TTC549 (cell line): Measurements from ENCODE around the gene PLK1.

ENCODE experiments used
- FAIRE-seq: peaks from 2 replicates; lab custom pipeline; 2012; peaks lifted over from hg19 to GRCh38; lab: Jason Lieb, UNC

The PLK1 gene

DNA sequence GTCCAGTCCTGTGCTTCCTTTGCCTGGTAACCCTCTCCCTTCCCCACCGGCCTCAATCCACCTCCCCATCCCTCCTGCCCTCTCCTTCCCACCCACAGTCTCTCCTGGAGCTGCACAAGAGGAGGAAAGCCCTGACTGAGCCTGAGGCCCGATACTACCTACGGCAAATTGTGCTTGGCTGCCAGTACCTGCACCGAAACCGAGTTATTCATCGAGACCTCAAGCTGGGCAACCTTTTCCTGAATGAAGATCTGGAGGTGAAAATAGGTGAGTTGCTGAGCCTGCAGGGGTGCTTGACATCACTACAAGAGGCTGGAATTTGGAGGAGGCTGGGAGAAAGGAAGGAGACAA, 1.3 kb downstream of the PLK1 start:
- FAIRE-seq, result no peak

DNA sequence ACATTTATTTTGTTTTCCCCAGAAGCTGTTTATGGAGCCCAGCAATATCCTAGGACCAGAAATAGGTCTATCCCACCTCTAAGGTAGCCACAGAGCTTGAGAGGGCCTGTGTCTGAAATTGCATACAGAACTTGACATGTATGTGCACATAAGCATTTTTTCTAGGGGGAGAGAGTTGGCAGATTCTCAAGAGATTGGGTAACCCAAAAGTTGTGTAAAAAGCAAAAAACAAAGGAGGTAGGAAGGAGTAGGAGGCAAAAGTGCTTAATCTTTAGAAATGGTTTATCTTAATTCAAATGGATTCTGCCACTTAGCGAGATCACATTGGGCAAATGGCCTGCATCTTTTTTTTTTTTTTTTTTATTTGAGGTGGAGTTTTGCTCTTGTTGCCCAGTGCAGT, 3.5 kb downstream of the PLK1 start:
- FAIRE-seq, result no peak

DNA sequence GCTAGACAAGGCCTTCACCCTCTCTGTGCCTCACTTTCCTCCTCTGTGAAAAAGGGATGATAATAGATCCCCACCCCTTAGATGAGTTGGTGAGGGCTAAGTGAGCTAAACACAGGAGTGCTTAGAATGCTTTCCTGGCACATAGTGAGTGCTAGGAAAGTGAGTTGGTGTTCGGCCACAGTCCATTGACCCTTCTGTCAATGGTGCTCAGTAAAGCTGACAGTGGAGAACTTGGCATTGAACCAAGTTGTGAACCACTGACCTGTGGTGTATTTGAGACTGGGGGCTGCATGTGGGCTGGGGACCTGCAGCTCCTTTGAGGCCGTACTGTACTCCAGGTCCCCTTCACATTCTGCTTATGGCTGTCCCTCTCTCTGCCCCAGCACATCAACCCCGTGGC, 4.8 kb downstream of the PLK1 start:
- FAIRE-seq, result no peak

DNA sequence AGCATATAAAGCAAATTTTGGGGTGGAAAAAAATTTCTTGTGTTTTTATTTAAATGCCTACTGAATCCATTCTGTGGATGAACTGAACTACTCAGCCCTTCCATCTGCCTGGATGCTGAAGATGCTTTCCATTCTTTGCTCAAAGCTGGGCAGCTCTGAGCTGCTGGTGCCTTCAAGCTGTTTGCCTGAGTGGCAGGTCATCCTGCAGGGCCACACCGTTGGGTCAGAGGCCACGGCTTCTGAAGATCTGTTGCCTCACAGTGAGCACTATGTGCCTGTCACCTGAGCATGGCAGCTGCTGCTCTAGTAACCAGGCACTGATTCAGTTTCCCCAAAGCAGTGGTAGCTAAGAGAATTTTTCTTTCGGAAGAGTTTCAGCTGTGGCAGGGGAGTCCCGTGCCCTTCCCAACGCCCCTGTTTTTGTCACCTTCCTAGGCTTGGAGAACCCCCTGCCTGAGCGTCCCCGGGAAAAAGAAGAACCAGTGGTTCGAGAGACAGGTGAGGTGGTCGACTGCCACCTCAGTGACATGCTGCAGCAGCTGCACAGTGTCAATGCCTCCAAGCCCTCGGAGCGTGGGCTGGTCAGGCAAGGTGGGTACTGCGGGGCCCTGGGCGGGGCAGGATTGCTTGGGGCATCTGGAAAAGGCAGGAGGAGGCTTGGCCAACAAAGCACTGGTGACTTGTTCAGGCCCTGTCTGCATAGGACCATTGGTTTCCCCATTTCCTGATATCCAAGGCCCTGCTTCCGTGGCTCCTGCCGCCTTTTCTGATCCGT, 8.5 kb downstream of the PLK1 start:
- FAIRE-seq, result no peak

DNA sequence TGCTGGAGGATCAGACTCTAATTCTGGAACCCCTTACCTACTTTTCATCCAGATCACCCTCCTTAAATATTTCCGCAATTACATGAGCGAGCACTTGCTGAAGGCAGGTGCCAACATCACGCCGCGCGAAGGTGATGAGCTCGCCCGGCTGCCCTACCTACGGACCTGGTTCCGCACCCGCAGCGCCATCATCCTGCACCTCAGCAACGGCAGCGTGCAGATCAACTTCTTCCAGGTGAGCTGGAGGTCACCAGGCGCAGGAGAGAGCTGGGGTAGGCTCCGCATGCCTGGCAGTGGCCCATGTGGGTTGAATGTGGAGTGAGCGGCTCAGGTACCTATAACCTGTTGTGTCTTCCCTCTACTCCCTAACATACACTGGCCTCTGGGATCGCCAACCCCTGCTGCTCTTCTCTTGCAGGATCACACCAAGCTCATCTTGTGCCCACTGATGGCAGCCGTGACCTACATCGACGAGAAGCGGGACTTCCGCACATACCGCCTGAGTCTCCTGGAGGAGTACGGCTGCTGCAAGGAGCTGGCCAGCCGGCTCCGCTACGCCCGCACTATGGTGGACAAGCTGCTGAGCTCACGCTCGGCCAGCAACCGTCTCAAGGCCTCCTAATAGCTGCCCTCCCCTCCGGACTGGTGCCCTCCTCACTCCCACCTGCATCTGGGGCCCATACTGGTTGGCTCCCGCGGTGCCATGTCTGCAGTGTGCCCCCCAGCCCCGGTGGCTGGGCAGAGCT, 10.9 kb downstream of the PLK1 start:
- no peak for FAIRE-seq

DNA sequence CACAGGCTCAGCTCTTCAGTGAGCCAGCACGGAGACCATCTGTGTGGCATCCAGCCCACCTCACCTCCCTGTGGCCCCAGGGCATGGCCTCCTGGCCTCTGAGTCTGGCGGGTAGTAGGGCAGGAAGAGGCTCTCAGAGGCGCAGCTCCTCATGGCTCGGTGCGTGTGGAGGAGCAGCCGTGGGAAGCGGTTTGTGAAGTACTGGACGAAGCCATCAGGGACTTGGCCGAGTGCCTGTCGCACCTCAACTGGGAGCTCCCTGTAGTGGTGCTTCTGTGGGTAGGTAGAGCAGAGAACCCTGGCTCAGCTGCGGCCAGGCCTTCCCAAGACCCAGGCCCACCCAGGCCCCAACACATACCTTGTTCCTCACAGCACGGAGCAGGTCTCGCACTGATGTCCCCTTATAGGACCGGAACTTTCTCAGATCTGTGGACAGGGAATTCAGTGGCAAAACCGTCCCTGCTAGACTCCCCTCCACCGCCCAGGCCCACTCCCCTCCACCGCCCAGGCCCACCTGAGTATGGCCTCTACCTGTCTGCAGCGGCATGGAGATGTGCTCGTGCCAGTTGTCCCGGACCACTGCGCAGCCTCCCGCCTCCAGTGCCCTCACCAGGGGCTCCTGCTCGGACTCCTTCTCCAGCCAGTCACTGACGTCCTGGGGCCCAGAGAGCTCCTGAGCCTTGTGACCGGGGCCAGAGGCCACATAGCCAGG, 12.2 kb downstream of the PLK1 start:
- FAIRE-seq, result no peak

DNA sequence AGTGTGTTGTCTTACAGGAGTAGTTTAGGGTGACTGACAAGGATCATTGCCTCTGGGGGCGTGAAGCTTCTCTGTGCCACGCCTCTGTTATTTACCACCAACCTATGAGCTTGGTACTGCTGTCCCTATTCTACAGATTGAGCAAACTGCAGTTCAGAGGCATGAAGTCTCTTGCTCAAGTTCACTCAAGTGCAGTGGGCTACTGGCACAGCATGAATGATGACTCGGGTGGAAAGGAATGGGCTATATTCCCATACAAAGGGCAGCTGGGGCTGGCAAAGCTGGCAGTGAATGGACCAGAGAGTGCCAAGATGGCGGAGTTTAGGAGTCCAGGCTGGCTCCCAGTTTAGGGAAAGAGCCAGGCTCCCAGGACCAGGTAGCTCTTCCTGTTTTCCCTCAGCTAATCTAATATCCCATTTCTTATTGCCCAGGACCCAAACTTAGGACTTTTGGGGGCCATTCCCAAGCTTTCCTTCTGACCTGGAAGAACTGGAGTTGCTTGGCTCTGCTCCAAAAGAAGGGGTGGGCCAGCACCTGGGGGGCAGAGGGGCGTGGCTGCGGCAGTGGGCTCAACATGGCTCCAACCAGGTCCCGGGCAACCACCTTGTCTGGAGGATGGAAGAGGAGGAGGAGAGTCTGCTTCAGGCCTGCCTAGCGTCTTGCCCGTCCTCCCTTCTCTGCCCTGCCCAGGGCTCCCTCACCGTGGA, 12.9 kb downstream of the PLK1 start:
- FAIRE-seq, result no peak

DNA sequence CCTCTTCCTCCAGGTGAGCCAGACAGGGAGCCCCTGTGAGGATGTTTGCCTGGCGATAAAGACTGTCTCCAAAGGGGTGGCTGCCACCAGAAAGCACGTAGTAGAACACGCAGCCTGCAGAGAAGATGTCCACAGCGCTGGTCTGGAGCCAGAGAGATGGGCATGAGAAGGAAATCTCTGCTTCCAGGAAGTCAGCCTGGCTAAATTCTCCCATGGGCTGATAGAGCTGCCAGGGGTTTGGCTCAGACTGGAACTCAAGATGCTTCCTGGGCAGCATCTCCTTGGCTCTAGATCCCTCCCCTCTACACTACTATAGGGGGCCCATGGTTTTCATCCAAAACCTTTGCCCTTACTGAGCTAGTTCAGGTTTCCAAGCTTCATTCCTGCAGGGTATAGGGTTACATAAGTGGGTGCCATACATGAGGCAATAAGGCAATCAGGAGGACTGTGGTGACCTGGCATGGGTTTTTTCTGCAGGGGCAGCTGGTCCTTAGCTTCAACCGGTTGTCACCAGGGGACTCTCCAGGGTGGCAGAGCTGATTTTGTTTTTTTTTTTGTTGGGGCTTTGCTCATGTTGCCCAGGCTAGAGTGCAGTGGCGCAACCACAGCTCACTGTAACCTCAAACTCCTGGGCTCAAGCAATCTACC, 13.6 kb downstream of the PLK1 start:
- no peak for FAIRE-seq

DNA sequence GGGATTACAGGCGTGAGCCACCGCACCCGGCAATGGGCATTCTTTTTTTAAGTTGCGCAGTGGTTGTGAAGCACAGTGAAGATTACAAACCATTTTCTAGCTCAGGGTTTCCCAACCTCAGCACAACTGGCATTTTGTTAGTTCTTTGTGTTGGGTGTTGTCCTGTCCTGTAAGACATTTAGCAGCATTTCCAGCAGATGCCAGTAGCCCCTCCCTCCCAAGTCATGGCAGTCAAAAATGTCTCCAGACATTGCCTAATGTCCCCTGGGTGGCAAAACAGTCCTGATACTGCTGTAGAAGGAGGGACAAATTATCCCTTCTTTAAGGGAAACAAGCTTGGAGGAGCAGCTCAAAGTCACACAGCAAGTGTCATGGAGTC, 15.6 kb downstream of the PLK1 start:
- no peak for FAIRE-seq

DNA sequence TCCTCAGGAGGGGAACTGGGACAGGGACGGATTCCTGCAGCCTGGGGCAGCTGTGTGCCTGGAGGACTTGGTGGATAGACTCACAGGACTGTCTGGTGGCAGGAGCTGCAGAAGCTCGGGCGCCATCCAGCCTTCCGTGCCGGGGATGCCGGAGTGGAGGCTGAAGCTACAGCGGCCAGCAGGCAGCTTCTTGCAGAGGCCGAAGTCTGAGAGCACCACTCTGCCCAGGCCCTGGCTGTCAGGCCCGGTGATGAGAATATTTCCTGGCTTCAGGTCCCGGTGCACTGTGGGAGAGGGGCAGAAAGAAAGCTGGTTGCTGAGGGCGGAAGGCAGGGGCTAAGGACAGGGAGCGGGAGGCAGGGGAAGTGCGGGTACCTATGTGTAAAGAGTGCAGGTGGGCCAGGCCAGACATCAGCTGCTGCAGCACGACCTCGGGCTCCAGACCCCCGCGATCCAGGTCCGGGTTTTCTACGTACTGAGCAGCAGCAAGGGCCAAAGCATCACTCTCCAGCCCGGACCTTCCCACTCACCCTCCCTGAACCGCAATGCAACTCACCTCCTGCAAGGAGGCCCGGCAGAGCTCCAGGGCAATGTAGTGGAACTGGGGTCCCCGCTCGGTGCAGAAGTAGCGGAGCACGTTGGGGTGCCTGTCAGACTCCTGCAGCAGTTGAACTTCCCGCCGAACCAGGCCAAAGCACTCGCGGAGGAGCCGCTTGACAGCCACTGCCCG, 16.1 kb downstream of the PLK1 start:
- no peak for FAIRE-seq

DNA sequence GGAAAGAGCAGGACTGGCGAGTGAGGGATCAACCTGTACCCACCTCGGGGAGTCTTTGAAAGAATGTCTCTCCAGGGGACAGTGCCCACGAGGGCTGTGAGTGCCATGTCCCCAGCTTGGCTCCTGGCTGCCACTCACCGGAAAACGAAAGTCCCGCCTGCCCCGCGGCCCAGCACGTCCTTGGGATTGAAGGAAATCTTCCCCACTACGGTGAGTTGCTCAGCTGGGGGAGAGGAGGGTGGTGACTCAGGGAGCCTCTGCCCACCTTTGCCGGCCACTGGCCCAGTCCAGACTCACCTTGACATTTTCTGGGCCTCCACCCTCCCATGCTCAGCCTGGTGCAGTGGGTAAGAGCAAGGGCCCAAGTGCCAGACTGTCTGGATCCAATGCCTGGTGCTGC, 17.1 kb downstream of the PLK1 start:
- no peak for FAIRE-seq

DNA sequence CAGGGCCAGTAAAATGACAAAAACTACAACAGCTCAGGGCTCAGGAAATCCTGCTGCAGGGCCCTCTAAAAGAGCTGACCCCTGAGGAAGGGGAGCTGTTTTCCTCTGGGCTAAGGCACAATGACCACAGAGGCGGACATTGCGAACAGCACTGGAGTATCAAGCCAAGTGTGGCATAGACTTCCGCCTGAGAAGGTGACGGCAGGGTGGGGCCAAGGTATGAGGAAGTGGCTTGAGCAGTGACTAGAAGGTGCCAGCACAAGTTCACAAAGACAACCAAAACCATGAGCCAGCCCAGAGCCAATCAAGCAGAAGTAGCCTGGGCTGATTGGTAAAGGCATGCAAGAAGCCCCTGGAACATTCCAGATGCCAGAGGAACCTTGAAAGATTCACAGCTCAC, 20.4 kb downstream of the PLK1 start:
- no peak for FAIRE-seq

DNA sequence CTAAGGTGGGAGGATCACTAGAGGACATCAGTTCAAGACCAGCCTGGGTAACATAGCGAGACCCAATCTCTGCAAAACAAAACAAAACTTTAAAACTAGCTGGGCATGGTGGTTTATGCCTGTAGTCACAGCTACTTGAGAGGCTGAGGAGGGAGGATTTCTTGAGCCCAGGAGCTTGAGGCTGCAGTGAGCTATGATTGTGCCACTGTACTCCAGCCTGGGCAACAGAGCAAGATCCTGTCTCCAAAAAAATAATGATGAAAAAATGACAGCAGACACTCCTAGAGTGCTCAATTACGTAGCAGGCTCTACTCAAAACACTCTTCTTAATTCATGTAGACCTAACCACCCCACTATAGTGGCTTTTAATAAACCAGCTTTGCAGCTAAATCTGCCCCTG, 21.4 kb downstream of the PLK1 start:
- no peak for FAIRE-seq

DNA sequence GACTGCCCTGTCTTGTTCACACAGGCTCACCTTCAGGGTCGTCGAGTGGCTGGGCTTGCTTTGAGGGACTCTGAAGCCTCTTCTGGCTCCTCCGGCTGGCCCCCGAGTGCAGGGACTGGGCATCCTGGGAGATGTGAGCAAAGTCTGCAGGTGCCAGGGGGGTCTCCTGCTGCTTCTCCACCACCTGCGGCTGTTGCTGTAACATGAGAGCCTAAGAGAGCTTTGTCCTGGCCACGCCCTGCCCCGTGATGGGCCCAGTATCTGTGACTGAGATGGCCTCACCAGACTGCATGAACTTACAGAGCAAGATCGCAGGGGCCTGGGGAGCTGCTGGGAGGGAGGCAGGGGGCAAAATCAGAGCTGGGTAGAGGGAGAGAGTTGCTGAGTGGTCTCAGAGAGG, 21.8 kb downstream of the PLK1 start:
- no peak for FAIRE-seq

DNA sequence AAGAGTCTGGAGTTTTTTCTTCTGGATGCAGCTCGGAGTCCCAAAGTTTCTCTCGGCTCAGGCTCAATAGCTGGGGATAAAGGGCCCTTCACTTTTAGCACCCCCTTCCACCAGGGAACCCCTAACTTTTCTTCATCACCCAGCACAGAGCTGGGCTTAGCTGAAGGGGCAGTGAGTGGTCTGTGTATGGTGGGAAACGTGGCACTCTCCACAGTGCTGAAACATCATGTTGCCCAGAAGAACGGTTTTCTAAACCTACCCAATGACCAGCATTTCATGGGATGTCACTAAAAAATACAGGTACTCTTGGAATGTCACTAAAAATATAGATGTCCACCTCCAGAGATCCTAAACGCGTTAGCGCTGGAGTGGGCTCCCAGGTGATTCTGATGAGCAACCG, 22.4 kb downstream of the PLK1 start:
- no peak for FAIRE-seq

DNA sequence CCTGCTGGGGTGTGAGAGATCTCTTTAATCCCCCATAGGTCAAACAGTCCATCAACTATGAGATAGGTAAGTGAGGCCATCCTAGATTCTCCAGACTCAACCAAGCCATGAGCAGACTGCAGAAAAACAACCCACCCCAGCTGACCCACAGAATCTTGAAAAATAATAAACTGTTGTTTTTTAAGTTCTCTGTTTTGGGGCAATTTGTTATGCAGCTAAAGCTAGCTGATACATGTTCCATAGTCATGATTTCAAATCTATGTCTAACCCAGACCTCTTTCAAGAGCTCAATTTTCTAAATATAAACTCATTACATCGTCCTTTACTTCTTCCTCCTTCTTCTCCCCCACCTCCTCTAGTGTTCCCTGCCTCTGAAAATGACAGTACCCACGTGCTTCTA, 24.3 kb downstream of the PLK1 start:
- FAIRE-seq, result no peak

DNA sequence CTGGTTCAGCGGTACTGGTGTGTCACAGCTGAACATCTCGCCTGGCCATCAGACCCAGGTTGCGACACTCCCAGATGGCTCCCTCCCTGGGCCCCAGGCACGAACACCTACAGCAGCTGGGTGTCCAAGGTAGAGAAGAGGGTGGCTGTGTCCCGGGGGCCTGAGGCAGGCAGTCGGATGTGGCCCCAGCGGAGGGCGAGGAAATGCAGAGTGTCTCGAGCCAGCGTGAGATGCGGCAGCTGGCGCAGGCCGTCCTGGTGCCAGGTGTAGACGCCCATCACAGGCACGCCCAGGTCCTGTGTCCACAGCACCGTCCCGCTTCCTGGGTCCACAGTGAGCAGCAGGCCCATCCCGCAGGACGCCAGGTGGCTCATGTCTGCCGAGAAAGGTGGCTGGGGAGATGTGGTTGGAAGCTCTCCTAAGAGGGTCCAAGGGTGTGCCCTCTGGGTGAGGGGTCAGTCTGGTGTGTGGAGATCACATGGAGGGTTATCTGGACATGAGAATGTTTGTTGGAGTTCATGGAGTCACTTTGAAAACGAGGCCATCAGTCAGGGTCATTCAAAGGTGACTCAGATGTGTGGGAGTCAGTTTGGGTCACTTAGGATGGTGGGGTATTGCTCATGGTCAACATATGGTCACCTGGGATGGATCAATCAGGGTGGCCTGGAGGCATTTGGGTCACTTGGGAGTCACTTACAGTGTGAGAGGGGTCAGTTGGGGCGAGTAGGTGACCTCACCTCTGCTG, 26.3 kb downstream of the PLK1 start:
- no peak for FAIRE-seq

DNA sequence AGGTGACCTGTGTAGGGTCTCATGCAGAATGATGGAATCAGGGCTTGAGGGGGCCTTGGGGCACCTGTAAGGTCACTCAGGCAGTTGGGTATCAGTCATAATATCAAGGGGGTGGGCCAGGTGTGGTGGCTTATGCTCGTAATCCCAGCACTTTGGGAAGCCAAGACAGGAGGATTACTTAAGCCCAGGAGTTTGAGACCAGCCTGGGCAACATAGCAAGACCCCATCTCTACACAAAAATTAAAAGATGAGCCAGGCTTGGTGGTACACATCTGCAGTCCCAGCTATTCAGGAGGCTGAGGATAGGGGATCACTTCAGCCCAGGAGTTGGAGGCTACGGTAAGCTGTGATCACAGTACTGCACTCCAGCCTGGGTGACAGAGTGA, 26.8 kb downstream of the PLK1 start:
- no peak for FAIRE-seq

DNA sequence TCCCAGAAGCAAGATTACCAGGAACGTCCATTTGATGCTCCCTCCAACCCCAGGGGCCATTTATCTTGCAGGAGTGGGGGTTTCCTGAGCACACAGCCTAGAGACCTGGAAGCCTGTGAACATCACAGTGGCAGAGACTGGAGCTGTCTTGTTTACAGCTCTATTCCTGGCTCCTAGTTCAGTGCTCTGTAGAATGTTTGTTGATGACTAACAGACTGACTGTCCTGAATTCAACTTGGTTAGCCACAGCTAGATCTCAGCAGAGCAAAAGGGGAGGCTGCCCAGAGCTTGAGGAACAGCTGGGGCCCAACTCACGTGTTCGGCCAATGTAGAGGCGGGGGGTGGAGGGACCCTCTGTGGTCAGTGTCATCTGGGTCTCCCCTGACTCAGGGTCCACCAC, 27.8 kb downstream of the PLK1 start:
- FAIRE-seq, result no peak

DNA sequence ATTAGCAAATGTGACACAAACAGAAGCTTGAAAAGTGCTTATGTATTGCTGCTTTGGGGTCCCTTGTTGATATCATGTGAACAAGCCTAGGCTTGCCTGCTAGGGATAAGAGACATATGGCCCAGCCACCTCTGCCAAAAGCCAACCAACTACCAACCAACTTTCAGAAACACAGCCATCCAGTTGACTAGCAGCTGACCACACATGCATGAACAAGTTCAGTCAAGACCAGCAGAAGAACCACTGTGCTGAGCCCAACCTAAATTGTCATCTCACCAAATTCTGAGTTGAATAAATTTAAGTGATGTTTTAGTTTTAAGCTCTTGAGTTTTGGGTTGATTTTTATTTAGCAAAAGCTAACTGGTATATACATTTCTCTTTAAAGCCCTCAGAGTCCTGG, 30.8 kb downstream of the PLK1 start:
- FAIRE-seq, result no peak

DNA sequence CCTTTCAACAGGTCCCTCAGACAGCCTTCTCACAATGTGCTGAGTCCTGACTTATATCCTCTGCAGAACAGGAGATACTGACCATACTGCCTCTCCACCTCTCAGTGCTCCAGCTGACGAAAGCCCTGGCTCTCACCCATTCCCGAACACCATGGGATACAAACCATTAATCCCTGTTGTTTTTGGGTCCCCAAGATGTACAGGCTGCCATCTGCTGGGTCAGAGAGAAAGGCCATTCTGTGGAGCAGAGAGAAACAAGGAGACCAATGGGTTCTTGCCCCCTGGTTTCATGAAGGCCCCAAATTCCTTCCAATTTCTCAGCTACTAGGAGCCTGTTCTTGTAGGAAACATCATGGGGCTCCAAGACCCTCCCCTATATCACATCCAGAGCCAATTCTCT, 31.3 kb downstream of the PLK1 start:
- FAIRE-seq, result no peak
